Panc1 (cell line): ENCODE results near the gene DOCK1. TPM values are rescaled to one million over a fixed set of nuclear protein-coding genes. Genes with fewer than 3 reads are reported as not detected.

Experiments
- ATAC-seq: fragments of 200-7000 bp; cut with Tn5 transposase; 2 replicates; pipeline ENCODE4 v1.9.1; 2020; ENCODE audit warnings: mild to moderate bottlenecking, moderate library complexity
- BruUV-seq: library from RNA; stranded (reverse); fragments of 400-500 nt; replicated peaks from 2 replicates; lab custom pipeline; 2021; lab: Mats Ljungman, UMichigan
- CTCF ChIA-PET: fragments of 300-600 bp; sonication (Branson Sonifier 250); formaldehyde crosslinking; loops from one replicate; lab custom pipeline; 2022; ENCODE audit warnings: antibody characterized with exemption; lab: Charles Lee
- POLR2A ChIA-PET: fragments of 300-600 bp; sonication (Branson Sonifier 250); formaldehyde crosslinking; loops from one replicate; lab custom pipeline; 2022; ENCODE audit warnings: antibody characterized with exemption; lab: Charles Lee
- DNase-seq: peaks from one replicate; pipeline ENCODE4 v3.0.0-alpha.2; 2010; ENCODE audit warnings: low read depth, low spot score
- H3K27ac ChIP-seq: 2 replicates; pipeline ENCODE4 v1.5.1; 2011; ENCODE audit warnings: mild to moderate bottlenecking, low read length, inconsistent platforms
- H3K27me3 ChIP-seq: fragments of 200-500 bp; sonication (Bioruptor generic); 2 replicates; pipeline ENCODE4 v1.6.0; 2014; ENCODE audit warnings: low read length, inconsistent platforms; ENCODE audit not compliant: control insufficient read depth, insufficient read depth
- H3K36me3 ChIP-seq: fragments of 200-500 bp; sonication (Bioruptor generic); 2 replicates; pipeline ENCODE4 v1.5.1; 2014; ENCODE audit warnings: inconsistent platforms, mild to moderate bottlenecking, low read length, moderate library complexity; ENCODE audit not compliant: control insufficient read depth, insufficient read depth
- H3K4me1 ChIP-seq: 2 replicates; pipeline ENCODE4 v1.5.1; 2011; ENCODE audit warnings: inconsistent platforms, mild to moderate bottlenecking, low read length, moderate library complexity; ENCODE audit not compliant: control insufficient read depth, insufficient read depth
- H3K4me3 ChIP-seq, 2 experiments: 2 replicates each; pipeline ENCODE4 v1.5.1; 2011 to 2012; ENCODE audit warnings: low read depth in 2 of 2, low read length in 2 of 2, mild to moderate bottlenecking in 2 of 2, inconsistent platforms in 1 of 2, moderate library complexity in 1 of 2
- H3K9me3 ChIP-seq: fragments of 200-500 bp; sonication (Bioruptor generic); 2 replicates; pipeline ENCODE4 v1.5.1; 2014; ENCODE audit warnings: low read depth, mild to moderate bottlenecking, inconsistent platforms, low read length, moderate library complexity; ENCODE audit not compliant: control insufficient read depth, insufficient read depth
- POLR2AphosphoS5 ChIP-seq: IDR thresholded peaks from 2 replicates; pipeline ENCODE4 v1.6.1; 2012; ENCODE audit warnings: mild to moderate bottlenecking, low read depth, low read length, moderate library complexity
- SIN3A ChIP-seq: IDR thresholded peaks from 2 replicates; pipeline ENCODE4 v1.6.1; 2012; ENCODE audit warnings: low read depth, mild to moderate bottlenecking, low read length, moderate library complexity, borderline replicate concordance; ENCODE audit not compliant: insufficient read depth
- TCF7L2 ChIP-seq: IDR thresholded peaks from 2 replicates; pipeline ENCODE4 v1.6.1; 2011; ENCODE audit warnings: mild to moderate bottlenecking, low read depth, low read length, inconsistent platforms
- in situ Hi-C: cut with HindIII; loops from 2 replicates; pipeline ENCODE4 v1.10.0; 2016; ENCODE audit warnings: low sequenced_read_pairs, low pct_unique_long_range_greater_than_20kb
- intact Hi-C: fragments of 100-400 bp; cut with micrococcal nuclease; formaldehyde crosslinking; loops from one replicate; pipeline ENCODE4 v1.10.0; 2022; ENCODE audit not compliant: unreplicated experiment
- total RNA-seq: library from RNA; stranded (reverse); gene quantifications from one replicate; pipeline ENCODE4 v1.2.1, GENCODE V29; 2021; ENCODE audit not compliant: unreplicated experiment
- TF ChIP-seq, protein P1 (sequence below), 2 experiments: IDR thresholded peaks; 2 replicates each; pipeline ENCODE4 v1.6.1; 2011 to 2012; ENCODE audit warnings: low read depth in 2 of 2, control low read depth in 1 of 2, low read length in 1 of 2, mild to moderate bottlenecking in 1 of 2, moderate library complexity in 1 of 2; ENCODE audit not compliant: insufficient read depth in 1 of 2
- TF ChIP-seq, protein P2 (sequence below): fragments of 450-650 bp; IDR thresholded peaks from 2 replicates; pipeline ENCODE4 v1.5.1; 2017; ENCODE audit warnings: mild to moderate bottlenecking

Gene DOCK1
- total RNA-seq, 1 experiment from 2014 or later: 67.6 TPM

DNA sequence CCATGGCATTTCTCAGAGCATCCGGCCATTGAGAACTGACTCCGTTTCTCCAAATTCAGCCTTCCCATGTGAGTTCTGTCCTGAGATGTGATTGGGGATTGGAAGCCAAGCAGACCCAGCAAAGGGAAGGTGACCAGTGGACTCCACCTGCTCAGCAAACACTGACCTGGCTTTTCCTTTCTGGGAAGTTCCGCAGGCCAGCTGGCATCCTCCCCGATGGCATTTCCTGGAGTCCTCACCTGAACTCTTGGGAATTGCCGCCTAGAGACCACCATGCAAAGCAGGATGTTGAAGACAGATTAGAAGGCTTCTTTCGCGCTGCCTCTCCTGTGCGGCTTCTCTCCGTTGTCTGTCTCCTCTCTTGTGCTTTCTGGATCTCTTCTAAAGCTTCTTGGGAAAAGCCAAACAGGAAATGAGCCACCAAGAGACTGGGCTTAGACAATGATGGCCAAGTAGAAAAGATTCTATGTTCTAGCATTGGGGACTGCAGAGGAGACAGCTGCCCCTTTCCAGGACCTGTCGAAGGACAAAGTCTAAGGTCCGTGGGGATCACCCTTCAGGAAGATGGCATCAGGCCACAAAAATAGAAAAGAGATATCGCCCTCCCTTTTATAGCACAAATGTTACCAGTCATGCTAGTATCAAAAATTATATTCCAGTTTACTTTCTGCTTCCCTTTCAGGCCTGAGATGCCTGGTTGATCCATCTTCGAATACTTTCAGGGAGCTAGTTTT lies 394.9 kb downstream of the DOCK1 start:
- POLR2A ChIA-PET: no interaction called here
- no peaks in the 10 kb centered on the region for H3K9me3 ChIP-seq
- no peaks in the 10 kb centered on the region for H3K4me1 ChIP-seq
- TF ChIP-seq, protein P1, sequence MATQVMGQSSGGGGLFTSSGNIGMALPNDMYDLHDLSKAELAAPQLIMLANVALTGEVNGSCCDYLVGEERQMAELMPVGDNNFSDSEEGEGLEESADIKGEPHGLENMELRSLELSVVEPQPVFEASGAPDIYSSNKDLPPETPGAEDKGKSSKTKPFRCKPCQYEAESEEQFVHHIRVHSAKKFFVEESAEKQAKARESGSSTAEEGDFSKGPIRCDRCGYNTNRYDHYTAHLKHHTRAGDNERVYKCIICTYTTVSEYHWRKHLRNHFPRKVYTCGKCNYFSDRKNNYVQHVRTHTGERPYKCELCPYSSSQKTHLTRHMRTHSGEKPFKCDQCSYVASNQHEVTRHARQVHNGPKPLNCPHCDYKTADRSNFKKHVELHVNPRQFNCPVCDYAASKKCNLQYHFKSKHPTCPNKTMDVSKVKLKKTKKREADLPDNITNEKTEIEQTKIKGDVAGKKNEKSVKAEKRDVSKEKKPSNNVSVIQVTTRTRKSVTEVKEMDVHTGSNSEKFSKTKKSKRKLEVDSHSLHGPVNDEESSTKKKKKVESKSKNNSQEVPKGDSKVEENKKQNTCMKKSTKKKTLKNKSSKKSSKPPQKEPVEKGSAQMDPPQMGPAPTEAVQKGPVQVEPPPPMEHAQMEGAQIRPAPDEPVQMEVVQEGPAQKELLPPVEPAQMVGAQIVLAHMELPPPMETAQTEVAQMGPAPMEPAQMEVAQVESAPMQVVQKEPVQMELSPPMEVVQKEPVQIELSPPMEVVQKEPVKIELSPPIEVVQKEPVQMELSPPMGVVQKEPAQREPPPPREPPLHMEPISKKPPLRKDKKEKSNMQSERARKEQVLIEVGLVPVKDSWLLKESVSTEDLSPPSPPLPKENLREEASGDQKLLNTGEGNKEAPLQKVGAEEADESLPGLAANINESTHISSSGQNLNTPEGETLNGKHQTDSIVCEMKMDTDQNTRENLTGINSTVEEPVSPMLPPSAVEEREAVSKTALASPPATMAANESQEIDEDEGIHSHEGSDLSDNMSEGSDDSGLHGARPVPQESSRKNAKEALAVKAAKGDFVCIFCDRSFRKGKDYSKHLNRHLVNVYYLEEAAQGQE (IDR thresholded peaks at IDR 0.05; ENCODE audit: insufficient read depth in 1 of 2, low read depth in 2 of 2, low read length in 1 of 2): no peak
- TF ChIP-seq TCF7L2: no peak
- no peak for TF ChIP-seq POLR2AphosphoS5
- TF ChIP-seq, protein P2, sequence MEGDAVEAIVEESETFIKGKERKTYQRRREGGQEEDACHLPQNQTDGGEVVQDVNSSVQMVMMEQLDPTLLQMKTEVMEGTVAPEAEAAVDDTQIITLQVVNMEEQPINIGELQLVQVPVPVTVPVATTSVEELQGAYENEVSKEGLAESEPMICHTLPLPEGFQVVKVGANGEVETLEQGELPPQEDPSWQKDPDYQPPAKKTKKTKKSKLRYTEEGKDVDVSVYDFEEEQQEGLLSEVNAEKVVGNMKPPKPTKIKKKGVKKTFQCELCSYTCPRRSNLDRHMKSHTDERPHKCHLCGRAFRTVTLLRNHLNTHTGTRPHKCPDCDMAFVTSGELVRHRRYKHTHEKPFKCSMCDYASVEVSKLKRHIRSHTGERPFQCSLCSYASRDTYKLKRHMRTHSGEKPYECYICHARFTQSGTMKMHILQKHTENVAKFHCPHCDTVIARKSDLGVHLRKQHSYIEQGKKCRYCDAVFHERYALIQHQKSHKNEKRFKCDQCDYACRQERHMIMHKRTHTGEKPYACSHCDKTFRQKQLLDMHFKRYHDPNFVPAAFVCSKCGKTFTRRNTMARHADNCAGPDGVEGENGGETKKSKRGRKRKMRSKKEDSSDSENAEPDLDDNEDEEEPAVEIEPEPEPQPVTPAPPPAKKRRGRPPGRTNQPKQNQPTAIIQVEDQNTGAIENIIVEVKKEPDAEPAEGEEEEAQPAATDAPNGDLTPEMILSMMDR: no peak
- no peak for TF ChIP-seq SIN3A
- CTCF ChIA-PET: no interaction called here
- H3K27ac ChIP-seq: no peak overlapping the region
- DNase-seq (no peak), ATAC-seq (no peak)
- BruUV-seq: no TSS peak
- no peaks in the 10 kb centered on the region for H3K36me3 ChIP-seq
- in situ Hi-C loops: no loop called here
- H3K27me3 ChIP-seq: no peaks in the 10 kb centered on the region
- intact Hi-C loops: no loop called here
- H3K4me3 ChIP-seq: no peak overlapping the region

GRCh38 chr10:127300868-127301321 lies 395.7 kb downstream of the DOCK1 start:
- TF ChIP-seq POLR2AphosphoS5: no peak
- TF ChIP-seq SIN3A: no peak
- TF ChIP-seq, protein P1 (IDR thresholded peaks at IDR 0.05; ENCODE audit: insufficient read depth in 1 of 2, low read depth in 2 of 2, low read length in 1 of 2): no peak
- TF ChIP-seq, protein P2: no peak
- TF ChIP-seq TCF7L2: no peak
- no peak for ATAC-seq

More at GRCh38 chr10:127300868-127301321, 395.7 kb downstream of the DOCK1 start:
- H3K27me3 ChIP-seq: no peaks in the 10 kb centered on the region
- BruUV-seq: no TSS peak
- DNase-seq: no peak
- H3K9me3 ChIP-seq: no peaks in the 10 kb centered on the region
- H3K36me3 ChIP-seq: no peaks in the 10 kb centered on the region
- in situ Hi-C loops (no loop called here), intact Hi-C loops (no loop called here)
- ChIA-PET CTCF (no interaction called here), POLR2A (no interaction called here)
- H3K4me3 ChIP-seq: no peak overlapping the region
- H3K27ac ChIP-seq: no peak overlapping the region
- no peaks in the 10 kb centered on the region for H3K4me1 ChIP-seq
